SHP77 treated with DMSO at 0.1 percent for 48 hours (cell line): ENCODE results near the gene EXTL2.
"Not testable (repeated sequence)": the region's sequence is repeated elsewhere in the genome, so short reads cannot be mapped to it uniquely, and the experiment has no call there.

ENCODE experiments used
- DNase-seq: peaks from one replicate; lab custom pipeline; 2025; lab: John Stamatoyannopoulos, UW

Gene EXTL2

DNA sequence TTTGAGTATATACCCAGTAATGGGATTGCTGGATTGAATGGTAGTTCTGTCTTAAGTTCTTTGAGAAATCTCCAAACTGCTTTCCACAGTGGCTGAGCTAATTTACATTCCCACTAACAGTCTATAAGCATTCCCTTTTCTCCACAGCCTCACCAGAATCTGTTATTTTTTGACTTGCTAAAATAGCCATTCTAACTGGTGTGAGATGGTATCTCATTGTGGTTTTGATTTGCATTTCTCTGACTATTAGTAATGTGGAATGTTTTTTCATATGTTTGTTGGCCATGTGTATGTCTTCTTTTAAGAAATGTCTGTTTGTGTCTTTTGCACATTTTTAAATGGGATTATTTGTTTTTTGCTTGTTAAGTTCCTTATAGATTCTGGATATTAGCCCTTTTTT lies 39.5 kb downstream of the EXTL2 start:
- not testable (repeated sequence) for DNase-seq

DNA sequence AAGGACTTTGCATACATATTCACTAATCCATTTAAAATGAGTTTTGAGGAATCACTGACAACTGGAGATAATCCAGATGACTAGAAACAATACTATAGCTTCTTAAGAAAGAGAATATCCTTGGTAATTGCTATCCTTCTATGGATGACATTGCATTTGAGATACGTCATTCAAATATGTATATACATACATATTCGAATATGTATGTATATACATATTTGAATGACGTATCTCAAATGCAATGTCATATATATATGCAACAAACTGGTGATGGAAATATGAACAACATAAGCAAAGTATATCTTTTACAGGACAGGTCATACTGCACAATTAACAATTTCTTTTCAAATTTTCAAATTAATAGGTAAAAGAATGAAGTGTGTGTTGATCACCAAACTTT lies 41.7 kb downstream of the EXTL2 start:
- no peak for DNase-seq

DNA sequence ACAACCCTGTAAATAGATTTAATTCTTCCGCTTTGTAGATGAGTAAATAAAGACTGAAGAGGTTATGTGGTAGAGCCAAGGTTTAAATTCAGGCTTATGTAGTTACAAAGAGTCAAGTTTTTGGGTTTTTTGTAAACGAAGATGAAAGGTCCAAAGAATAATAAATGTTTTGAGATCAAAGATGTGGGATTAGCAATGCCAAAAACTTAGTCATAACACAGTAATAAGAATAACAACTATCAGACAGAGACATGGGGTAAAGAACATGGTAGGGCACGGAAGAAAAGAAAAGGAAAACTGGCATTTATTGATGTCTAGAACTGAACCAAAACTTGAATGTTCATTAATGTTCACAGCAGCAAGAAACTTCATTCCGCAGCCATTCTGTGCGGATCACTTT lies 42.9 kb downstream of the EXTL2 start:
- no peak for DNase-seq

DNA sequence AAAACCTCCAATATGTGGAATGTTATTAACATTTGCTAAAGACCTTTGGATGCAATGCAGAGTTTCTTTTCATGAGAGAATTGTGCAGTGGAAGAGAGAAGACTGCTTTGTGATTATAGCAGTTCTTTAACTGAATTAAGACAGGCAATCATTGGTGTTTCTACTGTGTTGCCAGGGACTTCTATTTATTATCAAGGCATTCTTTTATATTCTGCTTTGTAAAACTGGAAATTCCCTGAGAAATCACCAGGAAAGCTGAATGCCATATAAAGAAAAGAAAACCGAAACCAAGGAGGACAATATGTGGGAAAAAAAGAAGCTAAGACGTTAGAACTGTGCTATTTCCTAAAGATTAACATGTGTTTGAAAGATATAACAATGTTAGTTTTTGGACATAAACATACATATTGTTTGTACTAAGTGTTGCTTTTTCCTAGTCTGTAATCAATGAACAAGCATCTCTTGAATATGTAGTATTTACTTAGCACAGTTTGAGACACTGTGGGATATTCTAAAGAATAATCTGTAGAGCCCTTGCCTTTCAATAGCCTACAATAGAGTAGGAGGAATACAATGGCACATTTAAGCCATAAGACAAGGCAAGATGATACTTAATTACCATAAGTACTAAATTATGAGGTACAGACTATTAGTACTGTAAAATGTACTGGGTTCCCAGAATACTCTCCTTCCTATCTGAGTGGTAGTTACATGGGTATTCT lies 47.1 kb downstream of the EXTL2 start:
- no peak for DNase-seq

GRCh38 chr1:100843160-100843559 lies 51.5 kb downstream of the EXTL2 start:
- DNase-seq: not testable (repeated sequence)

DNA sequence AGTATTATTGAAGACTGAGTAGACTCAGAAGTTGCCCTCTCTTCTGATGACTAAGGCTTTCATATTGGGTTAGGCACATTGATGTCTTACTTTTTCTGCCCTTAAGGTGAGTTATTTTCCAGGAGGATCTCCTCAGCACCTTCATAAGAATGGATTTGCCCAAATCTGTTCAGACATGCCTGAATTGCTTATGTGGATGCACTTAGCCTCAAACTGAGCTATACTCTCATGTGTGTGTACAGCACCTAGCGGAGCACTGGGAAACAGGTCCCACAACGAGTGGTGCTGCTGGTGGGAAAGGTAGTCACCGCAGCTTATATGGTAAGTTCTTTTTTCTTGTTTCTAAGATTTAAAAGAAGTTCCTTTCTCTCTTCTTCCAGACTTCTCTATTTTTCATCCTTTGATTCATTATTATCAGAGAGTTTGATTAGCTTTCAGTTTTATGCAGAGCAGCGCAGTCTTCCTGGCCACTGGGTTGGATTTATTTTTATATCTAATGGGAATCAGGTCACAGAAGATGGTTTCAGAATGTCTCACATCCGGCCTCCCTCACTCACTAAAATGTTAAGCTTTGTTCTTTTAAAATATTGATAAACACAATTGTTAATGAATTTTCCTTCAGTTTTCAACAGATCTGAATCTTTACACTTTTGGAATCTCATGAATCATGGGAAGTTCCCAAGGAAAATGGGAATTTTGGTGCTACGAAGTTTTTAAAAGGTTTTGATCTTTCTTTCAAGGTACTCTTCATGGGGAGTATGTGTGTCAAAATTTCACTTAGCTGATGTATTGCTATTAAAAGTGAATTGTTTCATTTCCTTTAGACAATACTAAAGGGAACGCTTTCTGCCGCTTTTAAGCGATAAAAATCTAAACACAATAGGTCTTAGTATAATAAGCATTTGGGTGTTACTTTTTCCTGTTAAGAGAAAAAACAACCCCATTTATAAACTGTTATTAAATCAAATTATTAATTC lies 58.5 kb downstream of the EXTL2 start:
- no peak for DNase-seq

- DNase-seq: no peak
Observed at GRCh38 chr1:100834777-100835660, 59.6 kb downstream of the EXTL2 start.

DNA sequence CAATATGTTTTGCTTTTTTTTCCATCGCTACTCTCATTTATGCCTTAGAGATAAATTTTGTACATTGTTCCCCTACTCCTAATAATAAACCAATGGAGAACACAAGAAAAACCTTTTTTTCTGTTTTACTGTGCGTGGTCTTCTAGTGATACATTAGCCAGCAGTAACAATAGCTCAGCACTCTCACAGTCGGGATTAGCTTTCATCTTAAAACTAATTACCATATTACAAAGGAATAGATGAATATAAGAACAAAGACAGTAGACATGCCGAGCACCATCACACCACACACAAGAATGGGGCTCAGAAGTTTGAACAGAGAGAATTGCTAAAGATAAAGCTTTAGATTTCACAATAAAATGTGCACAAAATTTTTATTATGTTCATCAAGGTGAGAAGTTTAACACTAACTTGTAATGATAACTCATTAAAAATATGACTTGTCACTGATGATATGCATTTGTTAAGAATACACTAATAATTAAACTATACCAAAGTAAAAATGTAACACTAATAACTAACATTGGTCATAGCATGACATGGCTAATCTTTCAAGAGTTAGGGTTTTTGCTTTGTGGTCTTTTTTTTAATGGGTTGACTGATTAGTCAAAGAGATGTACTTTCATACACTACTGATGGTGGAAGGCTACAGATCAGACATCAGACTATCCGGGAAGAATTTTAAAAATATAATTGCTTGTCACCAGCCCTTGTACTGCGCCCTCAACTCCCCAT lies 61.8 kb downstream of the EXTL2 start:
- DNase-seq: no peak

DNA sequence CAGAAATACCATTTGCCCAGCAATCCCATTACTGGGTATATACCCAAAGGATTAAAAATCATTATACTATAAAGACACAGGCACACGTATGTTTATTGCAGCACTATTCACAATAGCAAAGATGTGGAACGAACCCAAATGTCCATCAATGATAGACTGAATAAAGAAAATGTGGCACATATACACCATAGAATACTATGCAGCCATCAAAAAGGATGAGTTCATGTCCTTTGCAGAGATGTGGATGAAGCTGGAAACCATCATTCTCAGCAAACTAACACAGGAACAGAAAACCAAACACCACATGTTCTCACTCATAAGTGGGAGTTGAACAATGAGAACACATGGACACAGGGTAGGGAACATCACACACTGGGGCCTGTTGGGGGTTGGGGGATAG lies 69.0 kb downstream of the EXTL2 start:
- DNase-seq: not testable (repeated sequence)
